MCF 10A (cell line): Measurements from ENCODE around the gene DIAPH2. TPM values are rescaled to one million over a fixed set of nuclear protein-coding genes. Genes with fewer than 3 reads are reported as not detected.

Source experiments
- BruUV-seq: library from RNA; stranded (reverse); fragments of 400-500 nt; replicated peaks from 2 replicates; lab custom pipeline; 2021; lab: Mats Ljungman, UMichigan
- CTCF ChIA-PET: fragments of 300-600 bp; sonication (Branson Sonifier 250); formaldehyde crosslinking; extraction: SDS; loops from one replicate; lab custom pipeline; 2021; ENCODE audit warnings: antibody characterized with exemption, inconsistent platforms; lab: Yijun Ruan, JAX
- POLR2A ChIA-PET: fragments of 300-600, 350-650 bp; sonication (Branson Sonifier 250); formaldehyde crosslinking; extraction: SDS; loops from one replicate; lab custom pipeline; 2020; ENCODE audit warnings: antibody characterized with exemption, inconsistent platforms; lab: Yijun Ruan, JAX
- DNase-seq: peaks from one replicate; pipeline ENCODE4 v3.0.0-alpha.2; 2018; ENCODE audit not compliant: unreplicated experiment
- H3K27ac Mint-ChIP-seq: one replicate; pipeline ENCODE4 v1.8.0; 2022; ENCODE audit warnings: mild to moderate bottlenecking, low read depth, mixed read lengths; ENCODE audit not compliant: unreplicated experiment
- H3K27me3 Mint-ChIP-seq: one replicate; pipeline ENCODE4 v1.8.0; 2022; ENCODE audit warnings: mixed read lengths; ENCODE audit not compliant: insufficient read depth, unreplicated experiment
- H3K36me3 Mint-ChIP-seq: one replicate; pipeline ENCODE4 v1.8.0; 2022; ENCODE audit warnings: mild to moderate bottlenecking, moderate library complexity, mixed read lengths; ENCODE audit not compliant: insufficient read depth, unreplicated experiment
- H3K4me1 Mint-ChIP-seq: one replicate; pipeline ENCODE4 v1.8.0; 2022; ENCODE audit warnings: mixed read lengths; ENCODE audit not compliant: insufficient read depth, unreplicated experiment
- H3K4me3 Mint-ChIP-seq: one replicate; pipeline ENCODE4 v1.8.0; 2022; ENCODE audit warnings: mild to moderate bottlenecking, moderate library complexity, mixed read lengths; ENCODE audit not compliant: unreplicated experiment
- H3K9me3 Mint-ChIP-seq: one replicate; pipeline ENCODE4 v1.8.0; 2022; ENCODE audit warnings: mixed read lengths; ENCODE audit not compliant: unreplicated experiment
- CTCF ChIP-seq: fragments of 200-600 bp; IDR thresholded peaks from one replicate; pipeline ENCODE4 v1.8.0; 2022; ENCODE audit warnings: antibody characterized with exemption, mild to moderate bottlenecking; ENCODE audit not compliant: unreplicated experiment
- intact Hi-C: fragments of 100-400 bp; cut with micrococcal nuclease; formaldehyde crosslinking; loops from 2 replicates; pipeline ENCODE4 v1.14.1; 2022
- total RNA-seq: library from RNA; stranded (reverse); gene quantifications from 2 replicates; pipeline ENCODE4 v1.2.3, GENCODE V29; 2022

Gene DIAPH2
- total RNA-seq, 1 experiment from 2014 or later, result 17.6 TPM

- intact Hi-C loops, result no loop called here
- CTCF ChIA-PET, result no interaction called here
Observed at GRCh38 chrX:97637289-97637688, 952.6 kb downstream of the DIAPH2 start.

GRCh38 chrX:97638621-97639020 is 954.0 kb downstream of the DIAPH2 start:
- Mint-ChIP-seq H3K9me3 (no peaks in the 10 kb centered on the region), H3K27me3 (peaks cover 12% of the 10 kb centered on the region), H3K36me3 (no peaks in the 10 kb centered on the region), H3K4me1 (no peaks in the 10 kb centered on the region), H3K27ac (no peak overlapping the region), H3K4me3 (no peak overlapping the region)
- ChIA-PET POLR2A (no interaction called here), CTCF (interaction anchor here (0.7 kb wide), 1 partner anchor 176 kb away, joined by 4 read pairs; no protein-coding TSS in a partner anchor)
- intact Hi-C loops, result no loop called here
- no peak for TF ChIP-seq CTCF
- no peak for DNase-seq
- no TSS peak for BruUV-seq

More at GRCh38 chrX:97637289-97637688, 952.6 kb downstream of the DIAPH2 start:
- no peak overlapping the region for H3K27ac Mint-ChIP-seq
- H3K9me3 Mint-ChIP-seq, result no peaks in the 10 kb centered on the region
- no peak for DNase-seq
- no TSS peak for BruUV-seq
- POLR2A ChIA-PET, result interaction anchor here (0.6 kb wide), 1 partner anchor 800 kb away, joined by 3 read pairs; no protein-coding TSS in a partner anchor
- H3K36me3 Mint-ChIP-seq, result no peaks in the 10 kb centered on the region
- TF ChIP-seq CTCF, result no peak
- H3K4me3 Mint-ChIP-seq, result no peak overlapping the region
- no peaks in the 10 kb centered on the region for H3K4me1 Mint-ChIP-seq
- H3K27me3 Mint-ChIP-seq, result peaks cover 12% of the 10 kb centered on the region

GRCh38 chrX:97639526-97639925 is 954.9 kb downstream of the DIAPH2 start:
- H3K4me1 Mint-ChIP-seq, result no peaks in the 10 kb centered on the region
- ChIA-PET POLR2A (no interaction called here), CTCF (interaction anchor here (0.6 kb wide), 1 partner anchor 11 kb away, joined by 3 read pairs; no protein-coding TSS in a partner anchor)
- no TSS peak for BruUV-seq
- DNase-seq, result no peak
- H3K9me3 Mint-ChIP-seq, result no peaks in the 10 kb centered on the region
- H3K4me3 Mint-ChIP-seq, result no peak overlapping the region
- intact Hi-C loops, result no loop called here
- no peaks in the 10 kb centered on the region for H3K36me3 Mint-ChIP-seq
- H3K27me3 Mint-ChIP-seq, result peaks cover 12% of the 10 kb centered on the region
- no peak for TF ChIP-seq CTCF
- H3K27ac Mint-ChIP-seq, result no peak overlapping the region

Other genes starting within 250 kb of the DIAPH2 start
- gene RPA4, start 199.1 kb downstream of the DIAPH2 start, total RNA-seq, result 0.98 and 1.4 TPM in 2 replicates